Suprapubic skin (tissue), 4 donors: ENCODE data around the gene TSPAN32. TPM values are rescaled to one million over a fixed set of nuclear protein-coding genes. Genes with fewer than 3 reads are reported as not detected.

Experiments
- DNase-seq, 2 donors: peaks; one replicate each; pipeline ENCODE4 v3.0.0-alpha.2; 2019; ENCODE audit warnings: low spot score in 2 of 2
- H3K27ac ChIP-seq: fragments of 200-600 bp; sonication (generic); one replicate; pipeline ENCODE4 v1.5.1; 2019
- H3K27me3 ChIP-seq: fragments of 200-600 bp; sonication (generic); one replicate; pipeline ENCODE4 v1.5.1; 2019
- H3K36me3 ChIP-seq: fragments of 200-600 bp; sonication (generic); one replicate; pipeline ENCODE4 v1.5.1; 2019
- H3K4me1 ChIP-seq: fragments of 200-600 bp; sonication (generic); one replicate; pipeline ENCODE4 v1.5.1; 2019
- H3K4me3 ChIP-seq: fragments of 200-600 bp; sonication (generic); one replicate; pipeline ENCODE4 v1.5.1; 2019; ENCODE audit warnings: mild to moderate bottlenecking
- H3K9me3 ChIP-seq: fragments of 200-600 bp; sonication (generic); one replicate; pipeline ENCODE4 v1.5.1; 2019
- EP300 ChIP-seq: sonication (generic); formaldehyde crosslinking; IDR thresholded peaks from one replicate; pipeline ENCODE4 v1.6.1; 2017; ENCODE audit warnings: antibody characterized with exemption
- POLR2A ChIP-seq, 2 donors: fragments of 450-650 bp; IDR thresholded peaks; one replicate each; pipeline ENCODE4 v1.6.1; 2017; ENCODE audit warnings: antibody characterized with exemption in 2 of 2, mild to moderate bottlenecking in 2 of 2, moderate library complexity in 2 of 2
- POLR2AphosphoS5 ChIP-seq, 3 donors: sonication (generic); formaldehyde crosslinking; IDR thresholded peaks; one replicate each; pipeline ENCODE4 v1.6.1; 2017; ENCODE audit warnings: antibody characterized with exemption in 3 of 3
- WGBS: methylation state at CpG from one replicate; pipeline ENCODE4 v1.1.5; 2018; 5-methylcytosine and 5-hydroxymethylcytosine counted together
- total RNA-seq, 4 donors: library from RNA; depleted of rRNA; stranded (reverse); fragments of >200 nt; gene quantifications; one replicate each; pipeline ENCODE4 v1.1.0, GENCODE V29; 2016
- TF ChIP-seq, protein P1 (sequence below), 2 donors: fragments of 200-600 bp in 1 of 2; fragments of 450-650 bp in 1 of 2; sonication (generic) in 1 of 2; IDR thresholded peaks; one replicate each; pipeline ENCODE4 v1.5.1; 2016 to 2019; ENCODE audit warnings: antibody characterized with exemption in 2 of 2, mild to moderate bottlenecking in 1 of 2, moderate library complexity in 1 of 2

TSPAN32 gene
- total RNA-seq, 4 donors from 2014 or later, result 0.26 to 4.3 TPM; not detected in 2

DNA sequence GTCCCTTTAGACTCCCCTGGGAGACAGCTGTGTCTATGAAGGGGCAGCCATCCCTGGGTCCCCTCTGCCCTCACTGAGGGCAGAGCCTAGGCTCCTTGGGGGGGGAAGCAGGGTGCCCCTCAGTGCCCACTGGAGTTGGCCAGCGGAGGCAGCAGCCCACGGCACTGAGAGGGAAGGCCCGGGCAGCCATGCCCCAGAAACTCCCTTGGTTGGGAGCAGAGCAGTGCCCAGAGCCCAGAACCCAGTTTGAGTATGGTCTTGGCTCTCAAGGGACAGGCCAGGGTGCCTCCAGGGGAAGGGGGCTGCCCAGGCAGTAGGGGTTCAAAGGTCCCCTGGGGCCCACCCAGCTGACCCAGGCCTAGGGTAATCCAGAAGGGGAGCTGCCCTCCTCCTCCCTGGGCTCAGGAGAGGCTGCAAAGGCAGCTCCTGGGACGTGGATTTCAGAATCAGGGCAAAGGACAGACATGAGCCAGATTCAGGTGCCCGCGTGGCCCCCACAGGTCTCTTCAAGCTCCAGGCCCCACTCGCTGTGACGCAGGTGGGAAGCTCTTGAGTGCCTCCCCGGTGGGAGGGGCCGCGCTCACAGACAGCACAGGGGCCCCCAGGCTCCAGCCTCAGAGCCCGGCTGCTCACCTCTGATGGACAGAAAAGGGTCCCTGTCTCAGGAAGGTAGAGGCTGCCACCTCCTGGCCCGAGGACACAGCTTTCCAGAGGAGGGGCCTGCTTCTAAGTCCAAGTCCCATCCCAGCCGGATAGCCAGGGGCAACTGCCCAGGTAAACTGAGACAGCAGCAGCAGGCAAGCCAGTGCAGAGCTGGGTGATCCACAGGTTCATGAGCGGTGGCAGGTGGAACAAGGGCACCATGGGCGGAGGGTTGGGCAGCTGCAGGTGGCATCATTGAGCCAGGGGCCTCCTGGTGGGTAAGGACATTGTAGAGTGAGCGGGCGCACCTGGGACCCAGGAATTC lies 2.7 kb upstream of the TSPAN32 start:
- H3K4me1 ChIP-seq, result peaks cover 3% of the 10 kb centered on the region
- H3K36me3 ChIP-seq, result no peaks in the 10 kb centered on the region
- no peak overlapping the region for H3K27ac ChIP-seq
- no peaks in the 10 kb centered on the region for H3K27me3 ChIP-seq
- DNase-seq, result peak; percentile 58 to 77
- no peaks in the 10 kb centered on the region for H3K9me3 ChIP-seq
- no peak overlapping the region for H3K4me3 ChIP-seq
- TF ChIP-seq, protein P1, sequence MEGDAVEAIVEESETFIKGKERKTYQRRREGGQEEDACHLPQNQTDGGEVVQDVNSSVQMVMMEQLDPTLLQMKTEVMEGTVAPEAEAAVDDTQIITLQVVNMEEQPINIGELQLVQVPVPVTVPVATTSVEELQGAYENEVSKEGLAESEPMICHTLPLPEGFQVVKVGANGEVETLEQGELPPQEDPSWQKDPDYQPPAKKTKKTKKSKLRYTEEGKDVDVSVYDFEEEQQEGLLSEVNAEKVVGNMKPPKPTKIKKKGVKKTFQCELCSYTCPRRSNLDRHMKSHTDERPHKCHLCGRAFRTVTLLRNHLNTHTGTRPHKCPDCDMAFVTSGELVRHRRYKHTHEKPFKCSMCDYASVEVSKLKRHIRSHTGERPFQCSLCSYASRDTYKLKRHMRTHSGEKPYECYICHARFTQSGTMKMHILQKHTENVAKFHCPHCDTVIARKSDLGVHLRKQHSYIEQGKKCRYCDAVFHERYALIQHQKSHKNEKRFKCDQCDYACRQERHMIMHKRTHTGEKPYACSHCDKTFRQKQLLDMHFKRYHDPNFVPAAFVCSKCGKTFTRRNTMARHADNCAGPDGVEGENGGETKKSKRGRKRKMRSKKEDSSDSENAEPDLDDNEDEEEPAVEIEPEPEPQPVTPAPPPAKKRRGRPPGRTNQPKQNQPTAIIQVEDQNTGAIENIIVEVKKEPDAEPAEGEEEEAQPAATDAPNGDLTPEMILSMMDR (IDR thresholded peaks at IDR 0.05), result peak in 1 of 2 donors; percentile 45
- TF ChIP-seq POLR2AphosphoS5 (IDR thresholded peaks at IDR 0.05) (no peak), EP300 (no peak), POLR2A (IDR thresholded peaks at IDR 0.05) (no peak)
- WGBS, result 75% methylated on average over 8 of the region's 18 CpGs

DNA sequence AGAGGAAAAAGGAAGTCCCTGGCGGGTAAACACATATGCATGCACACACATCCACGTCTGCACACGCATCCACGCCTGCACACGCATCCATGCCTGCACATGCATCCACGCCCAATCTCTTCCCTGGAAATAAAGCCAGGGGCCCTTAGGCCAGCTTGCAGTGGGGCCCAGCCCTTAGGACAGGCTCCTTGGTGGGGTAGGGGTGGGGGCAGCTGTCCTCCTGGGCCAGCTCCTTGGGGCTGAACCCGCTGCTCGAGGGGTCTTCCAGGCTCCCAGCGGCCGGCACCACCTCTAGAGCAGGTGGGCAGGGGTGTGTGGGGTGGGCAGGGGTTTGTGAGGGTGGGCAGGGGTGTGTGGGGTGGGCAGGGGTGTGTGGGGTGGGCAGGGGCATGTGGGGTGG lies 2.0 kb upstream of the TSPAN32 start:
- WGBS, result 17% methylated on average over 1 of the region's 10 CpGs
- no peak overlapping the region for H3K27ac ChIP-seq
- no peak for DNase-seq
- H3K4me3 ChIP-seq, result no peak overlapping the region
- H3K9me3 ChIP-seq, result no peaks in the 10 kb centered on the region
- TF ChIP-seq EP300 (no peak), POLR2A (IDR thresholded peaks at IDR 0.05) (no peak), POLR2AphosphoS5 (IDR thresholded peaks at IDR 0.05) (no peak)
- TF ChIP-seq, protein P1 (IDR thresholded peaks at IDR 0.05), result no peak
- no peaks in the 10 kb centered on the region for H3K27me3 ChIP-seq
- H3K4me1 ChIP-seq, result peaks cover 6% of the 10 kb centered on the region
- H3K36me3 ChIP-seq, result no peaks in the 10 kb centered on the region

- peaks cover 12% of the 10 kb centered on the region for H3K4me1 ChIP-seq
- H3K27me3 ChIP-seq, result no peaks in the 10 kb centered on the region
- 65% methylated on average over 13 of the region's 19 CpGs for WGBS
- peak overlapping the region; percentile 10 for H3K4me3 ChIP-seq
- TF ChIP-seq, protein P1 (IDR thresholded peaks at IDR 0.05), result no peak
- TF ChIP-seq POLR2AphosphoS5 (IDR thresholded peaks at IDR 0.05) (no peak), EP300 (no peak), POLR2A (IDR thresholded peaks at IDR 0.05) (no peak)
- H3K27ac ChIP-seq, result no peak overlapping the region
- no peaks in the 10 kb centered on the region for H3K36me3 ChIP-seq
- DNase-seq, result peak; percentile 53 to 79
- no peaks in the 10 kb centered on the region for H3K9me3 ChIP-seq
Measured at GRCh38 chr11:2300290-2300935, 1.4 kb upstream of the TSPAN32 start.

DNA sequence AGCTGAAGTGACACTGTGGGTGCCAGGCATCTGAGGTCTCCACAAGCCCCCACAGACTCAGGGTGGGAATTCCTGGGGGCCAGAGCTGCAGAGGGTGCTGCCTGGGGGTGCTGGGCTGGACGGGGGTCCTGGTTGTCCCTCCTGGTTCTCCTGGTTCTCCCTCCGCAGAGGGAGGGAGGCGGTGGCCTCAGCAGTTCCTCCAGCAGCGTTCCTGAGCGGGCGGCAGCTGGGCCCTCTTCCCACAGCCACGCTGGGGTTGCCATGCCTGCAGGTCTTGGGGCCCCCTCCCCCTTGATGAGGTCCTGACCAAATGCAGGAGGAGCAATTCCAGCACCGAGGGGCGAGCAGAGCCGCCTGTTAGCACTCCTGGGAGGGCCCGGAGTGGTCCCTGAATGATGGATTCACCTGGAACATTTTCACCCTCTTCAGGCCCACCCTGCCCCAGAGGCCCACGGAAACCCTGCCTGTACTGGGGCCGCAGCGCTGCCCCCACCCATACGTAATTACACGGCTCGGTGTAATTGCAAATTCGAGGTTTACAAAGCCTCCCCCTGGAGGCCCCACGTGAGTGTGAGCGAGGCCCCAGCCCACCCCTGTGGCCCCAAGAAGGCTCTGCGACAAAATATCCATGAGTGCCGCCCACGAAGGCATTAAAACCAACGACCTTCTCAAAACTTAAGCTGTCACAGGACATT lies 730 bp upstream of the TSPAN32 start:
- Histone ChIP-seq H3K4me1 (peaks cover 19% of the 10 kb centered on the region), H3K27me3 (no peaks in the 10 kb centered on the region), H3K4me3 (peak overlapping the region; percentile 10), H3K27ac (no peak overlapping the region), H3K9me3 (no peaks in the 10 kb centered on the region), H3K36me3 (no peaks in the 10 kb centered on the region)
- WGBS, result 64% methylated on average over 15 of the region's 24 CpGs
- TF ChIP-seq POLR2AphosphoS5 (IDR thresholded peaks at IDR 0.05) (no peak), POLR2A (IDR thresholded peaks at IDR 0.05) (no peak), EP300 (no peak)
- TF ChIP-seq, protein P1 (IDR thresholded peaks at IDR 0.05), result no peak
- peak in 1 of 2 donors; percentile 65 for DNase-seq
